GM18868 (cell line): ENCODE measurements around the gene PADI1.

Experiments
- ATAC-seq: cut with Tn5 transposase; IDR thresholded peaks from one replicate; pipeline ENCODE4 v1.9.1; 2021; ENCODE audit warnings: mild to moderate bottlenecking, moderate library complexity; ENCODE audit not compliant: unreplicated experiment

The PADI1 gene

GRCh38 chr1:17214876-17215544, 10.1 kb downstream of the PADI1 start:
- ATAC-seq = no peak

- ATAC-seq = no peak
Measured at GRCh38 chr1:17215545-17215890, 10.6 kb downstream of the PADI1 start.

GRCh38 chr1:17216078-17216477, 11.2 kb downstream of the PADI1 start:
- no peak for ATAC-seq

GRCh38 chr1:17217607-17218006, 12.7 kb downstream of the PADI1 start:
- no peak for ATAC-seq

- no peak for ATAC-seq
Measured at GRCh38 chr1:17218939-17219338, 14.0 kb downstream of the PADI1 start.

GRCh38 chr1:17220287-17220686, 15.4 kb downstream of the PADI1 start:
- ATAC-seq = no peak

GRCh38 chr1:17222557-17222956, 17.6 kb downstream of the PADI1 start:
- ATAC-seq = no peak

- ATAC-seq = no peak
Measured at GRCh38 chr1:17224434-17224833, 19.5 kb downstream of the PADI1 start.

GRCh38 chr1:17225140-17225539, 20.2 kb downstream of the PADI1 start:
- ATAC-seq = no peak

GRCh38 chr1:17227358-17227915, 22.5 kb downstream of the PADI1 start:
- no peak for ATAC-seq

- ATAC-seq = no peak
Measured at GRCh38 chr1:17228619-17229018, 23.7 kb downstream of the PADI1 start.

GRCh38 chr1:17229379-17229778, 24.5 kb downstream of the PADI1 start:
- ATAC-seq = no peak

- ATAC-seq = no peak
Measured at GRCh38 chr1:17230106-17230505, 25.2 kb downstream of the PADI1 start.

- ATAC-seq = no peak
Measured at GRCh38 chr1:17230671-17231310, 25.9 kb downstream of the PADI1 start.

- no peak for ATAC-seq
Measured at GRCh38 chr1:17232759-17233661, 28.1 kb downstream of the PADI1 start.

- no peak for ATAC-seq
Measured at GRCh38 chr1:17233675-17234320, 28.9 kb downstream of the PADI1 start.

- no peak for ATAC-seq
Measured at GRCh38 chr1:17234405-17234804, 29.5 kb downstream of the PADI1 start.

GRCh38 chr1:17235135-17235885, 30.4 kb downstream of the PADI1 start:
- no peak for ATAC-seq

GRCh38 chr1:17236779-17237560, 32.0 kb downstream of the PADI1 start:
- no peak for ATAC-seq

GRCh38 chr1:17237561-17237903, 32.6 kb downstream of the PADI1 start:
- no peak for ATAC-seq
